PC-3 (cell line): ENCODE data around the gene LAIR1.

ENCODE experiments used
- EZH2phosphoT487 ChIP-seq: fragments of 300-600 bp; sonication (generic); IDR thresholded peaks from 2 replicates; pipeline ENCODE4 v1.6.1; 2018; ENCODE audit warnings: mild to moderate bottlenecking, antibody characterized with exemption, low read length, borderline replicate concordance
- TF ChIP-seq, protein P1 (sequence below): fragments of 300-600 bp; sonication (generic); conservative IDR thresholded peaks from 2 replicates; pipeline ENCODE4 v1.5.1; 2017; ENCODE audit warnings: antibody characterized with exemption, low read depth, mild to moderate bottlenecking, low read length

DNA sequence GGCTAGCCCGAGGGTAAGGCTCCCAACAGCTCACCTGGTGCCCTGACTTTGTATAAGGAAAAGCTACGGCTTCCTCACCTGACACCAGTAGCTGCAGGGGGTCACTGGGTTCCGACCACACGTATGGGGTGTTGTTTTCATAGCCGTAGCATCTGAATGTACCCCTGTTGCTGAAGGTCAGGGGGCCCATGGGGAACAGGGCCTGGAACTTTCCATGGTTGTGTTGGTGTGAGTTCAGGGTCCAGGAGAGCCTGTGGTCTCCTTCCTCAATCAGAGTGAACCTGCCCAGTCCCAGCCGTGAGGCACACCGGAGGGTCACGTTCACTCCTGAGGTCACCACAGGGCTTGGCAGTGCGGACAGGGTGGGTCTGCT is 26.9 kb downstream of the LAIR1 start:
- TF ChIP-seq, protein P1, sequence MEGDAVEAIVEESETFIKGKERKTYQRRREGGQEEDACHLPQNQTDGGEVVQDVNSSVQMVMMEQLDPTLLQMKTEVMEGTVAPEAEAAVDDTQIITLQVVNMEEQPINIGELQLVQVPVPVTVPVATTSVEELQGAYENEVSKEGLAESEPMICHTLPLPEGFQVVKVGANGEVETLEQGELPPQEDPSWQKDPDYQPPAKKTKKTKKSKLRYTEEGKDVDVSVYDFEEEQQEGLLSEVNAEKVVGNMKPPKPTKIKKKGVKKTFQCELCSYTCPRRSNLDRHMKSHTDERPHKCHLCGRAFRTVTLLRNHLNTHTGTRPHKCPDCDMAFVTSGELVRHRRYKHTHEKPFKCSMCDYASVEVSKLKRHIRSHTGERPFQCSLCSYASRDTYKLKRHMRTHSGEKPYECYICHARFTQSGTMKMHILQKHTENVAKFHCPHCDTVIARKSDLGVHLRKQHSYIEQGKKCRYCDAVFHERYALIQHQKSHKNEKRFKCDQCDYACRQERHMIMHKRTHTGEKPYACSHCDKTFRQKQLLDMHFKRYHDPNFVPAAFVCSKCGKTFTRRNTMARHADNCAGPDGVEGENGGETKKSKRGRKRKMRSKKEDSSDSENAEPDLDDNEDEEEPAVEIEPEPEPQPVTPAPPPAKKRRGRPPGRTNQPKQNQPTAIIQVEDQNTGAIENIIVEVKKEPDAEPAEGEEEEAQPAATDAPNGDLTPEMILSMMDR, result no peak
- TF ChIP-seq EZH2phosphoT487, result no peak
